Myocyte (in vitro differentiated cells): ENCODE results near the gene CEACAM18. TPM values are rescaled to one million over a fixed set of nuclear protein-coding genes. Genes with fewer than 3 reads are reported as not detected.
"Not testable (repeated sequence)": the region's sequence is repeated elsewhere in the genome, so short reads cannot be mapped to it uniquely, and the experiment has no call there.

Source experiments
- DNase-seq: peaks from one replicate; pipeline ENCODE4 v3.0.0-alpha.2; 2012; ENCODE audit warnings: low read depth
- polyA plus RNA-seq: library from polyadenylated mRNA; unstranded; fragments of >200 nt; gene quantifications from one replicate; pipeline ENCODE4 v1.2.1, GENCODE V29; 2012; ENCODE audit warnings: missing spikeins
- total RNA-seq: library from RNA; depleted of rRNA; stranded (reverse); fragments of >200 nt; gene quantifications from 2 replicates; pipeline ENCODE4 v1.2.3, GENCODE V29; 2014

The CEACAM18 gene
- not detected in 2 replicates for total RNA-seq
- not detected for polyA plus RNA-seq

GRCh38 chr19:51478381-51479234 lies at the start of gene CEACAM18:
Gene CEACAM18 (plus strand): TSS chr19:51478539.
- DNase-seq: no peak

DNA sequence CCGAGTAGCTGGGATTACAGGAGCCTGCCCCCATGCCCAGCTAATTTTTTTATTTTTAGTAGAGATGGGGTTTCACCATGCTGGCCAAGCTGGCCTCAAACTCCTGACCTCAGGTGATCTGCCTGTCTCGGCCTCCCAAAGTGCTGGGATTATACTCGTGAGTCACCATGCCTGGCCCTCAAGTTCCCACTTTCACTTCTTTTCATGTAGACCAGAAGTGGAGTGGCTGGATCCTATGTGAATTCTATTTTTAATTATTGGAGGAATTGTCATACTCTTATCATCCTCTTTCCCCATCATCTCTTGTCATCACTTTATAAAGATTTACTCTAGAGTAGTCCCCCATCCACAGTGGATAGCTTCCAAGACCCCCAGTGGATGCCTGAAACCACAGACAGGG lies 48.1 kb upstream of the CEACAM18 start:
- DNase-seq: no peak

DNA sequence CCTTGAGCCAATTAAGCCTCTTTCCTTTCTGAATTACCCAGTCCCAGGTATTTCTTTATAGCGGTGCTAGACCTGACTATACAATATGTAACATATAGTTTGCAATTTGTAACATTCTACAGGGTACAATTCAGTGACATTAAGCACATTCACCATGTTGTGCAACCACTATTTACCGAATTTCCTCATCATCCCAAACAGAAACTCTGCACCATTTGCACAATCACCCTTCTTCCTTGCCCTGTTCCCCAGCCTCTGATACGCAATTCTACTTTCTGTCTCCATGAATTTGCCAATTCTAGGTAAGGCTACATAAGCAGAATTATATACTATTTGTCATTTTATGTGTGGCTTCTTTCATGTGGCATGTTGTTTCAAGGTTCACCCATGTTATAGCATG lies 47.2 kb upstream of the CEACAM18 start:
- DNase-seq: no peak

DNA sequence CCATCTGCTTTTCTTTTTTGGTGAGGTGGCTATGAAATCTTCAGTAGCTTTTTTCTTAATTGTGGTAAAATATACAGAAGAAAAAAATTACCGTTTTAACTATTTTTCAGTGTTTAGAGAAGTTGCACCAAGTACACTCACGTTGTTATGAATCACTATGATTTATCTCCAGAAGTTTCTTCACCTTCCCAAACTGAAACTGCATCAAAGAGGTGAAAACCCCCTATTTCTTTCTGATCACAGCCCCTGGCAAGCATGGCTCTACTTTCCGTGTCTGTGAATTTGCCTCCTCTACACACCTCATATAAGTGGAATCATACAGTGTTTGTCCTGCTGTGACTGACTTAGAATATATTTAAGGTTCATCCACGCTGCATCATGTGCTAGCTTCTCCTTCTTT lies 45.3 kb upstream of the CEACAM18 start:
- no peak for DNase-seq

DNA sequence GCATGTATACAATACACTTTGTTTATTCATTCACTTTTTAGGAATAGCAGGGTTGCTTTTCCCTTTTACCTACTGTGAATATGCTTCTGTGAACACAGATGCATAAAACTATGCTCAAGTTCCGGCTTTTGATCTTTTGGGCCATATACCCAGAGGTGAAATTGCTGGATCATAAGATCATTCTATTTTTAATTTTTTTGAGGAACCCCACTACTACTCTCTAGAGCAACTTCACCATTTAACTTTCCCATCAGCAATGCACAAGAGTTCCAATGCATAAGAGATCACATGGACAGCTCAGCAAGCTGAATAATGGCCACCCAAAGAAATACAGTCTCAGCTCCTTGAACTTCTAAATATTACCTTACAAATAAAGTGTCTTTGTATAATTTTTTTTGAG lies 43.9 kb upstream of the CEACAM18 start:
- no peak for DNase-seq

DNA sequence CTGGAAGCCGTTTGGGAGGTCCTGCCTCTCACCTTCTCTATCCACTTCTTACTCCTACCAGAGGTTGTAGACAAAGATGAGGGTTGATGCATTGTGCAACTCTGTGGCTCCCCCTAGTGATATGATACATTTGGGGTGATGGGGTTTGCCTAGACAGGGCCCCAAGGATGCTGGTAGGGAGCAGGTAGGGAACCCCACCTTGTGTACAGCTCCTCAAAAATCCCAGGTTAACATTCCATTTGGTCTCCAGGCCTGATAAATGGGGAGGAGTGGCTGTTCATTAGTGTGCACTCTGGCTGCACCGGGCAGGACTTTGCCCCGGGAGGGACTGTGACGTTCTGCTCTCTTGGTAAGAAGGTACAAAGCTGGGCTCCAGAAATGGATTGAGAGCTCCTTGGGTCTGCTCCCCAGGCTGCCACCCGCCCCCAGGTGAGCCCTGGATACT lies 39.3 kb upstream of the CEACAM18 start:
- DNase-seq: peak; percentile 14

- no peak for DNase-seq
Observed at GRCh38 chr19:51440052-51440451, 38.3 kb upstream of the CEACAM18 start.

GRCh38 chr19:51440846-51441409 lies 37.4 kb upstream of the CEACAM18 start:
- DNase-seq: no peak

DNA sequence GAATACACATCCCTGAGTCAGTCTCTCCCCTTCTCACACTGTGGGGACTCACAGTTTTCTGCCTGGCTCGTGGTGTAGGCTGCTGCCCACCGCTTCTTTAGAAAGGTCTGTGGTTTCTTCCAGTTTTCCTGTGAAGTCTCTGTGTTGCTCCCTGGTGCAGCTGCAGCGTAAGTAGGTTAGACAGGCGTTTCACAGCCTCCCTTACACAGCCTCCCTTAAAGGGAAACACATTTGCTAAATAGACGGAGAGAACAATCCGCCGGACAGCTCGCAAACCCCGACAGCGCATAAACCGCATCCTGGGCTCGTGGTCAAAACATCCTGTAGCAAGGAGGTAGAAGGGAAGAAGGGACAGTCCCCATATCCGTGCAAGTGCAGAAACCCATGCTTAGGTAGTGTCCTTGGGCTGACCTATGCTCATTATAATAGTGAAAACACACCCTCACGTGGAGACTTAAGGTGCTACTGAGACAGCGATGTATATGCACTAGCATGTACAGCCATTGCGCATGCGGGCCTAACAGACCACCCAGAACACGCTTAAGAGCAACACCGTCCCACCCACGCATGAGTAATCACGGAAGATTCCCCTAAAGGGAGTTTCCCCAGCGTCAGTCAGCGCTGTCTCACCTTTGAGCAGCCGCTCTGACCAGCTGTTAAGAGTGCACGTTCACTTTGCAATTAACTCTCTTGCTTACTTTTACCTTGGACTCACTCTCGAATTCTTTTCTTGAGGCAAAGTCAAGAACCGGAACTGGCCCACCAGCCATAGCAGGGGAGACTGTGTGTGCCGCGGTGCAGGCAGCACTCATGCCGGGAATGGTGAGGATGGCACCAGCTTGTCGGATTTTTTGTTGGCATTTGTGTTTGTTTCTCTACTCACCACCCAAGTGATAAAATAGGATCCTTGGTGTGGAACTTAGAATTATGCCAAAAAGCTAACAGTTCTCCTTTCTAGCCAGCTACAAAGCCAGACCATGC lies 36.6 kb upstream of the CEACAM18 start:
- DNase-seq: no peak

DNA sequence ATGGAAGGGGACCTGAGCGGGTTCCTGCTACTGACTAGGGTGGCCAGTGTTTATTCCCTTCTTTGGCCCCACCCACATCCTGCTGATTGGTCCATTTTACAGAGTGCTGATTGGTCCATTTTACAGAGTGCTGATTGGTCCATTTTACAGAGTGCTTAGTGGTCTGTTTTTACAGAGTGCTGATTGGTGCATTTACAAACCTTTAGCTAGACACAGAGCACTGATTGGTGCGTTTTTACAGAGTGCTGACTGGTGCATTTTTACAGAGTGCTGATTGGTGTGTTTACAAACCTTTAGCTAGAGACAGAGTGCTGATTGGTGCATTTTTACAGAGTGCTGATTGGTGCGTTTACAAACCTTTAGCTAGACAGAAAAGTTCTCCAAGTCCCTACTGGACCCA lies 30.8 kb upstream of the CEACAM18 start:
- DNase-seq: not testable (repeated sequence)

- DNase-seq: no peak
Observed at GRCh38 chr19:51448011-51448410, 30.3 kb upstream of the CEACAM18 start.

DNA sequence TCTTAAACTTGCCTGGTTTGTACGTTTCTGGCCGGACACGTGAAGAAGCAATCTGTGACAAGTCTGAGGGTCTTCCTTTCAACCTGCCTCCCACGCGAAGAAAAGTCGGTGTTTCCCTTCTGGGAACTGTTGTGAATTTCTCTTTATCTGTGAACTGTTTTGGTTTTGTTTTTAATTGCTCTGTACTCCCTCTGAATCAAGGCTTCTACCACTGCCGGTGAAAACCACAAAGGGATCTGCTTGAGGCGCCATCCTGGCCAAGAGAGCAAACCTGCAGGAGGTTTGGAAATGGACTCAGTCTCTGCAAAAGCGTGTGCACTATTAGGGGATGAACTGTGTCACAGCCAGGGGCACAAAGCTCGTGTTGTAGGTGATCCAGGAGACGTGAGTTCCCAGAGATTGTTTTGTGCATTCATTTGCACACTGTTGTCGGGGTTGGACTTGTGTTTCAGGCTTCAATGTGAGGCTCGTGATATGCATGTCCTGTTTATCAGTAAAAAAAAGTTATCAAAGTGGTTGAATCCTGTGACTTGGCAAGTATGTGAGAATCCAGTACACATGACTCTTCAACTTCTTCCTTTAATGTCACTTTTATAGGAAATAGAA lies 29.8 kb upstream of the CEACAM18 start:
- DNase-seq: no peak

- DNase-seq: no peak
Observed at GRCh38 chr19:51450730-51451307, 27.5 kb upstream of the CEACAM18 start.

DNA sequence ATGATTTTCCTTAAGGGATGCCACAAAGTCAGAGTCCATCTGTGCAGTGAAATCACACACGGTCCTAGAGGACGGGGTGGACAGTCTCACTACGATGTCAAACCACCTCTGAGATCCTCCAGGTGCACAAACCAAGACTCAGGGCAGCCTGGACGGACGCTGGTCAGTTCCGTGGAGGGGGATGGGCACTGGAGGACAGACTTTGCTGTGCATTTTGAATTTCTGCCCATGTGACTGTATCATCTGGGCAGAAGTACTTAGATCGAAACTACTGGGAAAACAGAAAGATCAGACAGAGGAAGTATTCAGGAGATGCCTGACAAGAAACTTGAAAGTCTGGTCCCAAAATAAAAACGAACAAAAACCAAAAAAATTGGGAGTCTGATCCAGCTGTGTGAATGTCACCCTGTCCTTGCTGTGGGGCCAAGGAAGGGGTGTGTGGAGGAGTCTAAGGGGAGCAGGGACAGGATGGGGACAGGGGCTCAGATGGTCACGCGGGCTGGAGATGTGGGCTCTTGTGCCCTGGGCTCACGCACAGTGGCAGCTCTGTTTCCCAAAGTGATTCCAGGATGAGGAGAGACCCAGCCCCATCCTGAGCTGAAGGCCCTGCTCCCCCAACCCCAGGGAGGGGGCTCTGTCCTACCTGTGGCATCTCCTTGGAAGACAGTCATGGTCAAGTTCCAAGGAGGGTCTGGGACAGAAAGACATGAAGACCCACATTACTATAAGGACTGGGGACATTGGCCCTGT lies 21.6 kb upstream of the CEACAM18 start:
- no peak for DNase-seq

DNA sequence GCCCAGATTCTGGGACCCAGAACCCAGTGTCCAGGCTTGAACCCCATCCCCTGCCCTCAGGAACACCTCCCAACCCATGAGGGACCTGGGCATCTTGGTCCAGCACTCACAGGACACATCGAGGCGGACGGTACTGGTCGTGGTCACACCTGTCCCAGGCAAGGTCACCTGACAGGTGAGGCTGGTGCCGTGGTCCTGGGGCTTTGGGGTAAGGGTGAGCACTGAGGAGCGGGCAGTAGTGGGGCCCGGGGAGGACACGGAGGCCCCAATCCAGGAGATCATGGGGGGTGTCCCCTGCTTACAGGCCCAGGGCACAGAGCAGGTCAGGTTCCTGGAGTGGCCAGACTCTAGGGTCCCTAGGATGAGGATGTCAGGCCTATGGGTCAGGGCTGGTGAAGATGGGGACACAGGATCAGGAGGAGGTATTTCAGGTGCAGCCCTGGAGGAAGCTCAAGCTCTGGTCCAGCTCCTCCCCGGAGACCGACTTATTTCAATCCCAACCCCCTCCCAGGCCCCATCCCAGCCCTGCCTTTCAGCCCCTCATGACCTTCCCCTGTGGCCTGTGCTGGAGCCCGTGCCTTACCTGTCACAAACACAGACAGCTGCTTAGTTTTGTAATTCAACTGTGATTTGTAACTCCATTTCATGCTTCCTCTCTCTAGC lies 20.9 kb upstream of the CEACAM18 start:
- no peak for DNase-seq

DNA sequence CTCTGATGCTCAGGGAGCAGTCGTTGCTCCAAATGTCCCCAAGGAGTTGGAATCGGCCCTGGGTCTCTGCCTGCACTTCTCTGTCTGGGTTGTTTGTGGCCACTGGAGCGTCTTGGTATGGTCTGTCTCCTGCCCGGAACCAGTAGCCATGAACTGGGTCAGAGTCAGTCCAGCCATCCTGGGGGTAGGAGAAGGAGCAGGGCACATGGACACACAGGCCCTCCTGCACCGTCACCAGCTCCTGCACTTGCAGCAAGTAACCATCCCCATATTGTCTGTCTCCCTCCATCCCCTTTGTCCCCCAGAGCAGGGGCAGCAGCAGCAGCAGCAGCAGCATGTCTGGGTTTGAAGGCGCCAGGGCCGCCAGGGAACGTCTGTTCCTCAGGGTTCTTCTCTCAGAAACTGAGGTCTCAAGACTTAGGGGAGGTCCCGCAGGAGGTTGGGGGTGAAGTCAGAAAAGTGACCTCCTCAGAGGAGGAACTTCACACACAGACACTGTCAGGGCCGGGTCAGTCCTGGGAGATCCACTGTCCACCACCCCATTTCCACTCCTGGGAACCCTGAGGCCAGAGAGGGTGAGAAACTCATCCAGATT lies 20.2 kb upstream of the CEACAM18 start, which contains the start of gene SIGLEC8:
SIGLEC8 (minus strand) TSS at position 404 of the 595 bp plus-strand sequence; CDS start at position 337, 67 bp downstream.
- no peak for DNase-seq

DNA sequence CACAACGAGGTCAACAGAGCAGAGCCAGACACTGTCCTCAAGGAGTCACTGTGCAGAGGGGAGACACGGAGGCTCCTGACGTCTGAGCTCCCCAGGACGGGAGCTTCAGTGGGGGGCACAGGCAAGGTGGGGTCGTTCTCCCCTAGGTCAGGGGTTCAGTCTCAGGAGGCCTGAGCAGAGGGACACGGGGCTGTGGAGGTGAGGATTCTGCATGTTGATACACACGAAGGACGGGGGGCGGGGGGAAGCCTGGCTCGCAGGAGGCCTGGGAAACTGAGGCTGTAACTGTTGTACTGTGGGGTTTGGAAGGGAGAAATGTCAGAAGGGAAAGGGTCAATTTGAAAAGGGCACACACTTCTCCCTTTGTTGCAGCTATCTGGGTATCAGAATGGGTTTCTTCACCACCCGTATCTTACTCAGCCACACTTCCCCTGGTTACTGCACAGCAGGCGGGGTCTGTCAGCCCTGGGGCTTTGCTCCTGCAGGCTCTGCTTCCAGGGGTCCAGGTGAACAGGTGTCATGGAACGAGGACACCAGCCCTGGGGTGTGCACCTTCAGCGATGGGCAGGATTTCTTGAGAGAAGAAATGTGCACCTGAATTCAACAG lies 19.3 kb upstream of the CEACAM18 start:
- DNase-seq: no peak

DNA sequence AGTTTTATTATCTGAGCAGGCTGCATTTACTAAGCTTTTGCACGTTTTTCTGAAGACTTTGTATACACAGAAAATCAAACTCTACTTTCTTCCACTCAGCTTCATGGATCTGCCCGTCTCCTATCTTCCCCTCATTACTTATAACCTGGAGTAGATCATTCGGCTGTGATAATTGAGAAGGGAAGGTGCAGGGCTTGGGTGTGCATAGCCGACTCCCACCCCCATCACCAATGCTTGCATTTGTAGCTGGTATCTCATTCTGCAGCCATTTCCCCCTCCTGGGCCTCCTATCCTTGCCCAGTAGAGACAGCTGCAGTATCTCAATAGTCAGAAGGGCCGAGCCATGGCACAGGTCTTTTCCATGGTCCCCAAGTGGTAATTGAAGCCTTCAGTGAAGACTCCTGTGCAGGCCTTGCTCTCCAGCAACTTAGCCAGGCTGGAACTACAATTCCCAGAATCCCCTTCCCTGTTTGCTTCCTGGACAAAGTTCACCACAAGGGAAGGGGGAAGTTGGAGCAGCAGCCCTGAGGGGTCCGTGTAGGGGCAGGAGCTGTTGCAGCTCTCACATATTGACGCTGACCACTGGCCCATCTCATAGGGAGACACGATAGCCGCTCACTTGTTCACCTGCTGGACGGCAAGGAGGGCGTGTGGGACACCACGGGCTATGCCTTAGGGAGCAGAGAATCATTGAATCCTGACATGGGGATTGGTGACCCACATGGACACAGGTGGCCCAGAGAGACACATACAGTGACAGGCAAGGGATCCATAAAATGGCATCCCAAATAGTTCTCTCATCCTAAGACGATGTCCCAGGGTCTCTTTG lies 18.0 kb upstream of the CEACAM18 start:
- peak; percentile 28 for DNase-seq
